HL-60 (cell line): ENCODE results near the gene TBXAS1.

Experiments used
- DNase-seq, 2 experiments: peaks; one replicate each; pipeline ENCODE4 v3.0.0-alpha.2; 2010 to 2020; ENCODE audit warnings: low read depth in 1 of 2, low spot score in 1 of 2
- H3K27ac ChIP-seq: fragments of 250-450 bp; sonication (Bioruptor Pico); replicated peaks from 2 replicates; pipeline ENCODE4 v1.5.1; 2020; ENCODE audit warnings: mild to moderate bottlenecking, moderate library complexity
- H3K27me3 ChIP-seq: fragments of 250-450 bp; sonication (Bioruptor Pico); 2 replicates; pipeline ENCODE4 v1.5.1; 2021; ENCODE audit warnings: mild to moderate bottlenecking, moderate library complexity; ENCODE audit not compliant: insufficient read depth, poor library complexity, severe bottlenecking
- H3K4me3 ChIP-seq: replicated peaks from 2 replicates; pipeline ENCODE4 v1.5.1; 2011; ENCODE audit warnings: mild to moderate bottlenecking, control low read depth, low read length; ENCODE audit not compliant: insufficient read depth
- CTCF ChIP-seq: IDR thresholded peaks from one replicate; pipeline ENCODE4 v1.5.1; 2011; ENCODE audit warnings: low read length, control low read depth, inconsistent platforms; ENCODE audit not compliant: insufficient read depth
- GABPA ChIP-seq: IDR thresholded peaks from 2 replicates; pipeline ENCODE4 v1.6.1; 2012; ENCODE audit warnings: low read depth
- POLR2AphosphoS5 ChIP-seq: IDR thresholded peaks from 2 replicates; pipeline ENCODE4 v1.6.1; 2012; ENCODE audit warnings: low read depth
- REST ChIP-seq: IDR thresholded peaks from 2 replicates; pipeline ENCODE4 v1.6.1; 2012; ENCODE audit warnings: low read depth; ENCODE audit not compliant: insufficient replicate concordance
- SPI1 ChIP-seq: IDR thresholded peaks from 2 replicates; pipeline ENCODE4 v1.6.1; 2012; ENCODE audit warnings: low read depth, mild to moderate bottlenecking, borderline replicate concordance

Gene TBXAS1

DNA sequence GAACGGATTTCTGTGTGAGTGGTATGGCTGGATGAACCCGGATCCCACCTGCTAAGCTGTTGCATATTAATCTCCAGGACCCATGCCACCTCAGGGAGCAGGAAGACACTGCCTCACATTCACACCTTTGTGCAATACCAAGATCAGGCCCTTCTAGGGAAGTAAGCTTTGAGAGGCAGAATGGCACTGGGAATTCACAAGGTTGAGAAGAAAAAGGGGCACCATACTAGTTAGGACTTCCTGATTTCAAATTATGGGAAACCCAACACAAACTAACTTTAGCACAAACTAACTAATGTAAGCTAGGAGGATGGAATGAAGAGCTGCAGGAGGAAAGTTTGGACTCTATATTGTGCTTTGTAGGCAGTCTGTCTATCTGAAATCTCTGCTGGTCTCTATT is 71.3 kb downstream of the TBXAS1 start:
- Histone ChIP-seq H3K27ac (no peak overlapping the region), H3K4me3 (no peak overlapping the region), H3K27me3 (no peaks in the 10 kb centered on the region)
- DNase-seq, result no peak
- TF ChIP-seq GABPA (no peak), REST (no peak), CTCF (no peak)

GRCh38 chr7:139901056-139901795 is 72.2 kb downstream of the TBXAS1 start:
- Histone ChIP-seq H3K4me3 (no peak overlapping the region), H3K27me3 (no peaks in the 10 kb centered on the region), H3K27ac (no peak overlapping the region; the same call in 1 of the 2 replicates)
- no peak for DNase-seq
- TF ChIP-seq REST (no peak), POLR2AphosphoS5 (no peak), CTCF (no peak), SPI1 (no peak), GABPA (no peak)

DNA sequence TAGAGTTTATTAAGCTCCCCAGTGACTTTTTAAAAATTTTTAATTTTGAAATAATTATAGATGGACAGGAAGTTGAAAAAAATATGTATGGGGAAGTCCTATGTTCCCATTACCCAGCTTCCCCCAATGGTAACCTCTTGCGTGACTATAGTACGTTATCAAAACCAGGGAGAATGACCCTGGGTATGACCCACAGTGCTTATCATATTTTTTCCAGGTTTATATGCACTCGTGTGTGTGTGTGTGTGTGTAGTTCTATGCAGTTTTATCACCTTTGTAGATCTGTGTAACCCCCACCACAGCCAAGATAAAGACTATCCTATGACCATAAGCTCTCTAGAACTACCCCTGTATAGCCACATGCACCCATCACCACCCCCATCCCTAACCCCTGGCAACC is 72.8 kb downstream of the TBXAS1 start:
- peak in 1 of 2 experiments; percentile 76 for DNase-seq
- Histone ChIP-seq H3K4me3 (no peak overlapping the region), H3K27ac (no peak overlapping the region; the same call in 1 of the 2 replicates), H3K27me3 (no peaks in the 10 kb centered on the region)
- no peak for TF ChIP-seq POLR2AphosphoS5
- TF ChIP-seq SPI1, result no peak
- no peak for TF ChIP-seq REST
- no peak for TF ChIP-seq GABPA
- no peak for TF ChIP-seq CTCF
